Measurements from ENCODE around the gene MAP1LC3A. TPM values are rescaled to one million over a fixed set of nuclear protein-coding genes. Genes with fewer than 3 reads are reported as not detected.

MAP1LC3A gene
- total RNA-seq, 4 donors from 2014 or later, result 7.5 to 24.6 (median 19.4) TPM

- TF ChIP-seq CTCF (IDR thresholded peaks at IDR 0.05), result no peak
- no peak for TF ChIP-seq POLR2A (IDR thresholded peaks at IDR 0.05)
- H3K4me3 ChIP-seq, result no peak overlapping the region
- no peak overlapping the region for H3K27ac ChIP-seq
- no peaks in the 10 kb centered on the region for H3K9me3 ChIP-seq
- DNase-seq, result no peak
- WGBS, 2 donors, result 72 to 74% methylated on average over 6 to 11 of the region's 12 CpGs
- peaks cover 0 to 13% (median 7%) of the 10 kb centered on the region in 3 donors for H3K4me1 ChIP-seq
- peaks cover 0 to 44% (median 20%) of the 10 kb centered on the region in 3 donors for H3K36me3 ChIP-seq
- no peaks in the 10 kb centered on the region for H3K27me3 ChIP-seq
- intact Hi-C loops (cut with DNase I), result no loop called here
Observed at GRCh38 chr20:34543463-34544056, 15.0 kb upstream of the MAP1LC3A start.

- no peak for TF ChIP-seq POLR2A (IDR thresholded peaks at IDR 0.05)
- TF ChIP-seq CTCF (IDR thresholded peaks at IDR 0.05), result no peak
- Histone ChIP-seq H3K27me3 (no peaks in the 10 kb centered on the region), H3K36me3 (peaks cover 0 to 37% (median 20%) of the 10 kb centered on the region in 3 donors), H3K4me1 (peaks cover 0 to 18% (median 7%) of the 10 kb centered on the region in 3 donors), H3K27ac (no peak overlapping the region), H3K9me3 (no peaks in the 10 kb centered on the region), H3K4me3 (peak overlapping the region in 1 of 4 donors; percentile 23)
- intact Hi-C loops (cut with DNase I), result no loop called here
- DNase-seq, result no peak
- 30 to 38% methylated on average over 15 to 18 of the region's 19 CpGs for WGBS, 2 donors
Observed at GRCh38 chr20:34544109-34544796, 14.3 kb upstream of the MAP1LC3A start.

GRCh38 chr20:34546751-34547181, 11.8 kb upstream of the MAP1LC3A start:
- no peak overlapping the region for H3K4me3 ChIP-seq
- WGBS, 2 donors, result 72 to 92% methylated on average over 11 of the region's 11 CpGs
- intact Hi-C loops (cut with DNase I), result no loop called here
- H3K36me3 ChIP-seq, result peaks cover 0 to 12% (median 5%) of the 10 kb centered on the region in 3 donors
- H3K27ac ChIP-seq, result no peak overlapping the region
- peaks cover 0 to 28% (median 7%) of the 10 kb centered on the region in 3 donors for H3K4me1 ChIP-seq
- DNase-seq, result no peak
- H3K9me3 ChIP-seq, result no peaks in the 10 kb centered on the region
- TF ChIP-seq CTCF (IDR thresholded peaks at IDR 0.05) (no peak), POLR2A (IDR thresholded peaks at IDR 0.05) (no peak)
- H3K27me3 ChIP-seq, result no peaks in the 10 kb centered on the region

GRCh38 chr20:34547844-34548613, 10.5 kb upstream of the MAP1LC3A start:
- intact Hi-C loops (cut with DNase I), result no loop called here
- Histone ChIP-seq H3K4me3 (no peak overlapping the region), H3K27me3 (no peaks in the 10 kb centered on the region), H3K4me1 (peaks cover 0 to 29% (median 7%) of the 10 kb centered on the region in 3 donors), H3K36me3 (no peaks in the 10 kb centered on the region), H3K9me3 (no peaks in the 10 kb centered on the region), H3K27ac (no peak overlapping the region)
- WGBS, 2 donors, result 81 to 87% methylated on average over 11 of the region's 22 CpGs
- no peak for DNase-seq
- TF ChIP-seq CTCF (IDR thresholded peaks at IDR 0.05), result no peak
- no peak for TF ChIP-seq POLR2A (IDR thresholded peaks at IDR 0.05)
